ENCODE data around the gene SERPINB2.

DNA sequence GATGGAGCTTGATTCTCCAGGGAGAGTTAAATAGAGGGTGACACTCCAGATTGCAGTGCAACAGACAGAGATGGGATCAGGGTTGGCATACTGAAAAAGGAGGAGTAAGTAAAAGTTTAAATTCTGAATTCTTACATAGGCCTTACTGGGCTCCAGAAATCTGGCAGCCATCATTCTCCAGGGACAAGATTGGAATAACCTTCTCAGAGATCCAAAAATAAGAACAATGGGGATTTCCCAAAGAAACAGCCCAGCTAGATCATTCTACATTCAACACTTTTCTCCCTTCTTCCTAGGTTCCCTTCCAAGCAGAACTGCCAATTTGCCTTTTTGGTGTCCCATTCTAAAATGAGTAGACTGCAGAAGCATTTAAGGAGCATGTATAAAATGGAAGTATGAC, 14.9 kb upstream of the SERPINB2 start:
- TF ChIP-seq EZH2 (IDR thresholded peaks at IDR 0.05; ENCODE audit: borderline replicate concordance, insufficient read depth, low read depth, low read length, poor library complexity, severe bottlenecking): no peak
- TF ChIP-seq, protein P1, sequence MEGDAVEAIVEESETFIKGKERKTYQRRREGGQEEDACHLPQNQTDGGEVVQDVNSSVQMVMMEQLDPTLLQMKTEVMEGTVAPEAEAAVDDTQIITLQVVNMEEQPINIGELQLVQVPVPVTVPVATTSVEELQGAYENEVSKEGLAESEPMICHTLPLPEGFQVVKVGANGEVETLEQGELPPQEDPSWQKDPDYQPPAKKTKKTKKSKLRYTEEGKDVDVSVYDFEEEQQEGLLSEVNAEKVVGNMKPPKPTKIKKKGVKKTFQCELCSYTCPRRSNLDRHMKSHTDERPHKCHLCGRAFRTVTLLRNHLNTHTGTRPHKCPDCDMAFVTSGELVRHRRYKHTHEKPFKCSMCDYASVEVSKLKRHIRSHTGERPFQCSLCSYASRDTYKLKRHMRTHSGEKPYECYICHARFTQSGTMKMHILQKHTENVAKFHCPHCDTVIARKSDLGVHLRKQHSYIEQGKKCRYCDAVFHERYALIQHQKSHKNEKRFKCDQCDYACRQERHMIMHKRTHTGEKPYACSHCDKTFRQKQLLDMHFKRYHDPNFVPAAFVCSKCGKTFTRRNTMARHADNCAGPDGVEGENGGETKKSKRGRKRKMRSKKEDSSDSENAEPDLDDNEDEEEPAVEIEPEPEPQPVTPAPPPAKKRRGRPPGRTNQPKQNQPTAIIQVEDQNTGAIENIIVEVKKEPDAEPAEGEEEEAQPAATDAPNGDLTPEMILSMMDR (IDR thresholded peaks at IDR 0.05): no peak
